CD4-positive, alpha-beta T cell (primary cell): ENCODE results near the gene NMD3. TPM values are rescaled to one million over a fixed set of nuclear protein-coding genes. Genes with fewer than 3 reads are reported as not detected.

Experiments used
- ATAC-seq: fragments of 200-7000 bp; cut with Tn5 transposase; one replicate; pipeline ENCODE4 v1.10.0; 2022; ENCODE audit warnings: mild to moderate bottlenecking; ENCODE audit not compliant: poor library complexity
- CTCF ChIA-PET: fragments of 350-600 bp; sonication (Branson Sonifier 250); formaldehyde crosslinking; loops from one replicate; lab custom pipeline; 2021; ENCODE audit warnings: antibody characterized with exemption, inconsistent platforms; lab: Charles Lee
- POLR2A ChIA-PET: fragments of 350-600 bp; sonication (Branson Sonifier 250); formaldehyde crosslinking; loops from one replicate; lab custom pipeline; 2021; ENCODE audit warnings: antibody characterized with exemption, inconsistent platforms; lab: Charles Lee
- DNase-seq, 14 experiments: peaks; one replicate each; pipeline ENCODE4 v3.0.0-alpha.2; 2013 to 2020; ENCODE audit warnings: mixed read lengths in 2 of 14
- H3K27ac ChIP-seq, 2 donors: one replicate each; pipeline versions ENCODE4 v1.5.1 to v1.7.0; 2013; ENCODE audit warnings: low read length in 2 of 2, low read depth in 1 of 2, mild to moderate bottlenecking in 1 of 2
- H3K27me3 ChIP-seq, 2 experiments: 1 replicate in 1 of 2; 2 replicates in 1 of 2; pipeline versions ENCODE4 v1.6.1 to v1.7.0; 2013; ENCODE audit warnings: low read length in 2 of 2, control low read depth in 1 of 2, mild to moderate bottlenecking in 1 of 2, moderate library complexity in 1 of 2; ENCODE audit not compliant: insufficient read depth in 2 of 2, control insufficient read depth in 1 of 2
- H3K36me3 ChIP-seq: one replicate; pipeline ENCODE4 v1.6.1; 2013; ENCODE audit warnings: low read length, control low read depth; ENCODE audit not compliant: insufficient read depth
- H3K4me1 ChIP-seq: one replicate; pipeline ENCODE4 v1.6.1; 2013; ENCODE audit warnings: low read length, control low read depth; ENCODE audit not compliant: insufficient read depth
- H3K4me3 ChIP-seq: one replicate; pipeline ENCODE4 v1.5.1; 2013; ENCODE audit warnings: mild to moderate bottlenecking, low read length, moderate library complexity
- H3K9me3 ChIP-seq, 2 experiments: 1 replicate in 1 of 2; 2 replicates in 1 of 2; pipeline versions ENCODE4 v1.6.1 to v1.7.0; 2013; ENCODE audit warnings: low read length in 2 of 2, mild to moderate bottlenecking in 2 of 2, control low read depth in 1 of 2, moderate library complexity in 1 of 2; ENCODE audit not compliant: control insufficient read depth in 1 of 2, insufficient read depth in 1 of 2
- H3K27ac Mint-ChIP-seq: one replicate; pipeline ENCODE4 v1.8.0; 2020; ENCODE audit warnings: mixed read lengths
- H3K27me3 Mint-ChIP-seq: one replicate; pipeline ENCODE4 v1.8.0; 2021; ENCODE audit warnings: mixed read lengths
- H3K36me3 Mint-ChIP-seq: one replicate; pipeline ENCODE4 v1.8.0; 2021; ENCODE audit warnings: low read depth, mixed read lengths
- H3K4me1 Mint-ChIP-seq: one replicate; pipeline ENCODE4 v1.8.0; 2021; ENCODE audit warnings: low read depth, mixed read lengths
- H3K4me3 Mint-ChIP-seq: one replicate; pipeline ENCODE4 v1.8.0; 2020; ENCODE audit warnings: mild to moderate bottlenecking, mixed read lengths
- H3K9me3 Mint-ChIP-seq: one replicate; pipeline ENCODE4 v1.8.0; 2020; ENCODE audit warnings: mixed read lengths
- CTCF ChIP-seq: fragments of 200-600 bp; IDR thresholded peaks from one replicate; pipeline ENCODE4 v1.8.0; 2022; ENCODE audit warnings: antibody characterized with exemption, mild to moderate bottlenecking
- intact Hi-C, 2 experiments: fragments of 100-400 bp; cut with DNase I in 1 of 2; cut with micrococcal nuclease in 1 of 2; formaldehyde crosslinking; loops; one replicate each; pipeline versions ENCODE4 v1.15.1 to v1.9.0; 2023 to 2025; cut with DNase I, micrococcal nuclease
- total RNA-seq, 174 experiments: library from RNA in 2 of 174; stranded (reverse) in 2 of 174; gene quantifications; one replicate each; pipeline ENCODE4 v1.2.3 and lab custom pipeline; 2021 to 2026

NMD3 gene
- total RNA-seq, 2 experiments from 2014 or later: 58.4 to 60.1 TPM

- Mint-ChIP-seq H3K9me3 (no peaks in the 10 kb centered on the region), H3K27me3 (no peaks in the 10 kb centered on the region), H3K36me3 (no peaks in the 10 kb centered on the region), H3K27ac (no peak overlapping the region), H3K4me1 (no peaks in the 10 kb centered on the region), H3K4me3 (no peak overlapping the region)
- no peak for TF ChIP-seq CTCF
- ChIA-PET CTCF (no interaction called here), POLR2A (no interaction called here)
- Histone ChIP-seq H3K4me3 (no peak overlapping the region), H3K36me3 (no peaks in the 10 kb centered on the region), H3K27me3 (peaks cover 0 to 5% of the 10 kb centered on the region in 2 experiments), H3K4me1 (no peaks in the 10 kb centered on the region), H3K27ac (no peak overlapping the region), H3K9me3 (no peaks in the 10 kb centered on the region)
- ATAC-seq (no peak), DNase-seq (no peak)
- intact Hi-C loops: no loop called here
Measured at GRCh38 chr3:161208931-161209330, 12.2 kb upstream of the NMD3 start.

GRCh38 chr3:161212171-161212771, 8.8 kb upstream of the NMD3 start:
- no peaks in the 10 kb centered on the region for H3K4me1 ChIP-seq
- H3K27ac ChIP-seq: no peak overlapping the region
- Mint-ChIP-seq H3K9me3 (no peaks in the 10 kb centered on the region), H3K27ac (no peak overlapping the region), H3K4me1 (no peaks in the 10 kb centered on the region), H3K36me3 (no peaks in the 10 kb centered on the region), H3K4me3 (no peak overlapping the region), H3K27me3 (peaks cover 12% of the 10 kb centered on the region)
- no peak for ATAC-seq
- peaks cover 3 to 6% of the 10 kb centered on the region in 2 experiments for H3K27me3 ChIP-seq
- ChIA-PET POLR2A (interaction anchor here (1.5 kb wide), 1 partner anchor 9 kb away, joined by 8 read pairs; the partner anchor contains the start of gene NMD3), CTCF (no interaction called here)
- no peak overlapping the region for H3K4me3 ChIP-seq
- intact Hi-C loops: no loop called here
- no peak for TF ChIP-seq CTCF
- DNase-seq: no peak
- H3K9me3 ChIP-seq: no peaks in the 10 kb centered on the region
- H3K36me3 ChIP-seq: no peaks in the 10 kb centered on the region

- H3K27me3 ChIP-seq: peaks cover 3 to 6% of the 10 kb centered on the region in 2 experiments
- ChIA-PET POLR2A (no interaction called here), CTCF (interaction anchor here (1.5 kb wide), 1 partner anchor 10 kb away, joined by 3 read pairs; no protein-coding TSS in a partner anchor)
- H3K4me1 Mint-ChIP-seq: no peaks in the 10 kb centered on the region
- no peaks in the 10 kb centered on the region for H3K36me3 ChIP-seq
- no peak overlapping the region for H3K27ac Mint-ChIP-seq
- intact Hi-C loops: no loop called here
- DNase-seq (no peak), ATAC-seq (no peak)
- no peak overlapping the region for H3K27ac ChIP-seq
- H3K4me3 Mint-ChIP-seq: no peak overlapping the region
- no peaks in the 10 kb centered on the region for H3K4me1 ChIP-seq
- no peaks in the 10 kb centered on the region for H3K9me3 Mint-ChIP-seq
- TF ChIP-seq CTCF: no peak
- peaks cover 13% of the 10 kb centered on the region for H3K27me3 Mint-ChIP-seq
- H3K9me3 ChIP-seq: no peaks in the 10 kb centered on the region
- H3K4me3 ChIP-seq: no peak overlapping the region
- H3K36me3 Mint-ChIP-seq: no peaks in the 10 kb centered on the region
Measured at GRCh38 chr3:161212906-161213305, 8.2 kb upstream of the NMD3 start.
